Right atrium auricular region (tissue), 2 donors: Measurements from ENCODE around the gene ITGBL1. TPM values are rescaled to one million over a fixed set of nuclear protein-coding genes. Genes with fewer than 3 reads are reported as not detected.

Source experiments
- DNase-seq: peaks from one replicate; pipeline ENCODE4 v3.0.0-alpha.2; 2019; ENCODE audit warnings: low spot score
- H3K27ac ChIP-seq, 2 donors: fragments of 200-600 bp; sonication (generic); 1 replicate in 1 of 2; 2 replicates in 1 of 2; pipeline ENCODE4 v1.5.1; 2016 to 2019
- H3K27me3 ChIP-seq, 2 donors: fragments of 200-600 bp; sonication (generic); one replicate each; pipeline versions ENCODE4 v1.5.1 to v1.6.0; 2017 to 2019
- H3K36me3 ChIP-seq: fragments of 200-600 bp; sonication (generic); one replicate; pipeline ENCODE4 v1.5.1; 2016
- H3K4me1 ChIP-seq, 2 donors: fragments of 200-600 bp; sonication (generic); one replicate each; pipeline versions ENCODE4 v1.5.1 to v1.6.0; 2017 to 2019
- H3K4me3 ChIP-seq, 2 donors: fragments of 200-600 bp; sonication (generic); 1 replicate in 1 of 2; 2 replicates in 1 of 2; pipeline ENCODE4 v1.5.1; 2017 to 2019; ENCODE audit warnings: mild to moderate bottlenecking in 1 of 2, moderate library complexity in 1 of 2
- H3K9me3 ChIP-seq, 2 donors: fragments of 200-600 bp; sonication (generic); one replicate each; pipeline ENCODE4 v1.5.1; 2019
- CTCF ChIP-seq, 2 donors: fragments of 200-600 bp; sonication (generic); IDR thresholded peaks; one replicate each; pipeline ENCODE4 v1.5.1; 2019; ENCODE audit warnings: antibody characterized with exemption in 2 of 2
- total RNA-seq, 2 donors: library from RNA; depleted of rRNA; stranded (reverse); fragments of >200 nt; gene quantifications; one replicate each; pipeline ENCODE4 v1.1.0, GENCODE V29; 2016

Gene ITGBL1
- total RNA-seq, 2 donors from 2014 or later: 2.4 to 5.4 TPM

GRCh38 chr13:101474419-101474957 is 22.0 kb downstream of the ITGBL1 start:
- peaks cover 0 to 15% of the 10 kb centered on the region in 2 donors for H3K4me1 ChIP-seq
- no peak for DNase-seq
- H3K36me3 ChIP-seq: no peaks in the 10 kb centered on the region
- no peaks in the 10 kb centered on the region for H3K27me3 ChIP-seq
- peak in 1 of 2 donors; percentile 36 for TF ChIP-seq CTCF (IDR thresholded peaks at IDR 0.05)
- no peak overlapping the region for H3K4me3 ChIP-seq
- no peak overlapping the region for H3K27ac ChIP-seq
- no peaks in the 10 kb centered on the region for H3K9me3 ChIP-seq

- H3K9me3 ChIP-seq: no peaks in the 10 kb centered on the region
Observed at GRCh38 chr13:101475536-101475935, 23.1 kb downstream of the ITGBL1 start.

GRCh38 chr13:101481421-101481820 is 28.9 kb downstream of the ITGBL1 start:
- H3K9me3 ChIP-seq: no peaks in the 10 kb centered on the region
- no peak overlapping the region for H3K4me3 ChIP-seq
- H3K36me3 ChIP-seq: no peaks in the 10 kb centered on the region
- H3K27me3 ChIP-seq: no peaks in the 10 kb centered on the region
- H3K27ac ChIP-seq: no peak overlapping the region
- no peaks in the 10 kb centered on the region for H3K4me1 ChIP-seq
- TF ChIP-seq CTCF (IDR thresholded peaks at IDR 0.05): no peak
- DNase-seq: no peak

More at GRCh38 chr13:101475536-101475935, 23.1 kb downstream of the ITGBL1 start:
- Histone ChIP-seq H3K36me3 (no peaks in the 10 kb centered on the region), H3K27ac (no peak overlapping the region), H3K4me3 (no peak overlapping the region), H3K27me3 (no peaks in the 10 kb centered on the region), H3K4me1 (peaks cover 0 to 15% of the 10 kb centered on the region in 2 donors)
- no peak for TF ChIP-seq CTCF (IDR thresholded peaks at IDR 0.05)
- DNase-seq: no peak

- Histone ChIP-seq H3K36me3 (no peaks in the 10 kb centered on the region), H3K27ac (peak overlapping the region in 1 of 2 donors; percentile 53), H3K27me3 (no peaks in the 10 kb centered on the region), H3K4me3 (no peak overlapping the region), H3K4me1 (peaks cover 0 to 7% of the 10 kb centered on the region in 2 donors), H3K9me3 (no peaks in the 10 kb centered on the region)
- TF ChIP-seq CTCF (IDR thresholded peaks at IDR 0.05): no peak
- no peak for DNase-seq
Observed at GRCh38 chr13:101486708-101487437, 34.4 kb downstream of the ITGBL1 start.

GRCh38 chr13:101487438-101487830 is 35.0 kb downstream of the ITGBL1 start:
- Histone ChIP-seq H3K27ac (peak overlapping the region in 1 of 2 donors; percentile 53), H3K27me3 (no peaks in the 10 kb centered on the region)
- TF ChIP-seq CTCF (IDR thresholded peaks at IDR 0.05): no peak

More at GRCh38 chr13:101487438-101487830, 35.0 kb downstream of the ITGBL1 start:
- H3K9me3 ChIP-seq: no peaks in the 10 kb centered on the region
- H3K36me3 ChIP-seq: no peaks in the 10 kb centered on the region
- H3K4me3 ChIP-seq: no peak overlapping the region
- peaks cover 0 to 7% of the 10 kb centered on the region in 2 donors for H3K4me1 ChIP-seq
- DNase-seq: no peak
